Naive B cell (primary cell): ENCODE results near the gene ELF2. TPM values are rescaled to one million over a fixed set of nuclear protein-coding genes. Genes with fewer than 3 reads are reported as not detected.
"Not testable (repeated sequence)": the region's sequence is repeated elsewhere in the genome, so short reads cannot be mapped to it uniquely, and the experiment has no call there.

Experiments
- ATAC-seq, 2 donors: fragments of 150-1000 bp; cut with Tn5 transposase; 2 replicates each; pipeline ENCODE4 v1.10.0; 2021; ENCODE audit warnings: low read depth in 2 of 2, mild to moderate bottlenecking in 2 of 2, moderate library complexity in 2 of 2
- DNase-seq: peaks from one replicate; pipeline ENCODE4 v3.0.0; 2022
- H3K27ac Mint-ChIP-seq, 6 donors: one replicate each; pipeline ENCODE4 v1.8.0; 2020 to 2022; ENCODE audit warnings: mild to moderate bottlenecking in 6 of 6, mixed read lengths in 6 of 6, moderate library complexity in 5 of 6, inconsistent platforms in 2 of 6
- H3K27me3 Mint-ChIP-seq, 3 donors: one replicate each; pipeline ENCODE4 v1.8.0; 2021 to 2022; ENCODE audit warnings: mixed read lengths in 3 of 3, mild to moderate bottlenecking in 1 of 3
- H3K36me3 Mint-ChIP-seq, 2 donors: one replicate each; pipeline ENCODE4 v1.8.0; 2020 to 2022; ENCODE audit warnings: mixed read lengths in 2 of 2, inconsistent platforms in 1 of 2, mild to moderate bottlenecking in 1 of 2
- H3K4me1 Mint-ChIP-seq, 3 donors: one replicate each; pipeline ENCODE4 v1.8.0; 2020 to 2022; ENCODE audit warnings: mixed read lengths in 3 of 3, inconsistent platforms in 1 of 3, mild to moderate bottlenecking in 1 of 3, moderate library complexity in 1 of 3
- H3K4me3 Mint-ChIP-seq, 8 donors: one replicate each; pipeline ENCODE4 v1.8.0; 2020 to 2022; ENCODE audit warnings: mild to moderate bottlenecking in 8 of 8, mixed read lengths in 8 of 8, moderate library complexity in 8 of 8, inconsistent platforms in 2 of 8
- H3K9me3 Mint-ChIP-seq, 7 donors: one replicate each; pipeline ENCODE4 v1.8.0; 2020 to 2022; ENCODE audit warnings: mixed read lengths in 7 of 7, mild to moderate bottlenecking in 5 of 7, inconsistent platforms in 2 of 7, moderate library complexity in 1 of 7
- polyA plus RNA-seq, 6 donors: library from polyadenylated mRNA; unstranded; fragments of 300-500 nt; fragmentation: Illumina TruSeq; gene quantifications; one replicate each; pipeline ENCODE4 v1.2.3, GENCODE V29; 2021; ENCODE audit warnings: low read depth in 6 of 6

ELF2 gene
- polyA plus RNA-seq, 6 donors from 2014 or later, result 40.5 to 56.7 (median 45.9) TPM

DNA sequence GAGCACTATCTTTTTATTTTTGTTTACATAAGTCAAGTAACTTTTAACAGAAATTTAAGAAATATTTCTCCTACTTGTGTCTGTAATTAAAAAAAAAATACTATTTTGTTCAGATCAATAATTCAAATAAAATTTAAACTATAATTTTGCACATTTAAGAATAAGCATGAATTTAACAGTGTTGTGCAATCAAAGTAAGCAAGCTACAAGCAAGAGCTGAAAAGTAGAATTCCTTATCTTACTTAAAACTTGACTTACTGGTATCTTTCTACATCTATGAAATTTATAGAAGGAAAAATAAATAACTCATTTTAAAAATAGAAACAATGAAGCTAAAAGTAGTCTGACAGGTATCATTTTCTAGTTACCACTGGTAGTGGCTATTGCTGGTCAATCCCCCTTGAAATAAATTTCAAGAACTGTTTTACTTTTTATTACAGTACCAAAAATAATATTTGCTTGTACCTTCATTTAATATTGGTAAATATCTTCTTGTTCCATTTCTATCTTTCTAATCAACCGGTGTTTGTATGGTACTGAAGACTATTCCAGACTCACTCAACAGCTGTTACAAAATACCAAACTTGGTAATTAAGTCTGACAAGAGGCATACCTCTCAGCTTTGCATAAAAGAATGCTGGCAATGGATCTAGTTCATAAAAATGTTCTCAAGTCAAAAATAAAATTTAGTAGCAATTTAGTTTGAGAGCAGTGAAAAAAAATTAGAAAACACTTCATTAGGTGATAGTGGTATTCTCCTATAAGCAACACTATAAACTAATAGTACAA is 99.3 kb downstream of the ELF2 start:
- DNase-seq (no peak), ATAC-seq (no peak)
- Mint-ChIP-seq H3K27me3 (no peaks in the 10 kb centered on the region), H3K36me3 (no peaks in the 10 kb centered on the region), H3K4me1 (peaks cover 26 to 66% (median 28%) of the 10 kb centered on the region in 3 donors), H3K4me3 (peak overlapping the region in 1 of 8 donors; percentile 28), H3K9me3 (no peaks in the 10 kb centered on the region), H3K27ac (no peak overlapping the region)

DNA sequence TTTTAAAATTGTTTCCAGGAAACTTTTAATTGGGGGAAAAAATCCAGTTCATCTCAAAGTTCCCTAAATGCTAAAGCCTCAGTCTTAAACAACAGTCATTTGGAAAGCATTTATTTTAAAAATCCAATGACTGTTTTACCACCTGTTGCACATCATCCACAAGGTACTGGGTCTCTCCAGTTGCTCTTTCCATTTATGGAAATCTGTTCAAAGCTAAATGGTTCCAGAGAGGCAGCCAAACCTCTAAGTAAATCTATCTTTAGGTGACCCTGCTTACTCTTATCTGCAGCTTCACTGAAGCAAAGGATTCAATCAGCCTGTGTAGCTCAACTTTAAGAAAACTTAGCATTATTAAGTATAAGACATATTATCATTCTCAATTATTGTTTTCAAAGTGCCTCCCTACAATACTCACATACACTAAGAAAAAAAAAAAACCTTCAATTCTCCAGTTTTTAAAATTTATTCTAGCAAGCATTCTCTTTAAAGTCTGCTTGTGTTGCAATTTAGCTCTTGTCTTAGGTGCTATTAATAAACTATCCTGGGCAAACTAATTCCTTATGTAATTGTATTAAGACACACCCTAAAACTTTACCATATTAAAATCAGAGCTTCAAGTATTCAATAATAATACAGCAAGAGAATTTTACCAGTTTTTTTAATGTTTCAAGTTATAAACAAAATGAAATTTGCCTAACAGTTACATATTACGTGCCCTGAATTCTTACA is 100.8 kb downstream of the ELF2 start:
- no peak overlapping the region for H3K4me3 Mint-ChIP-seq
- peaks cover 17 to 53% (median 21%) of the 10 kb centered on the region in 3 donors for H3K4me1 Mint-ChIP-seq
- no peaks in the 10 kb centered on the region for H3K27me3 Mint-ChIP-seq
- ATAC-seq (no peak), DNase-seq (no peak)
- peaks cover 5 to 8% of the 10 kb centered on the region in 2 donors for H3K36me3 Mint-ChIP-seq
- peak overlapping the region in 1 of 6 donors; percentile 74 for H3K27ac Mint-ChIP-seq
- no peaks in the 10 kb centered on the region for H3K9me3 Mint-ChIP-seq

DNA sequence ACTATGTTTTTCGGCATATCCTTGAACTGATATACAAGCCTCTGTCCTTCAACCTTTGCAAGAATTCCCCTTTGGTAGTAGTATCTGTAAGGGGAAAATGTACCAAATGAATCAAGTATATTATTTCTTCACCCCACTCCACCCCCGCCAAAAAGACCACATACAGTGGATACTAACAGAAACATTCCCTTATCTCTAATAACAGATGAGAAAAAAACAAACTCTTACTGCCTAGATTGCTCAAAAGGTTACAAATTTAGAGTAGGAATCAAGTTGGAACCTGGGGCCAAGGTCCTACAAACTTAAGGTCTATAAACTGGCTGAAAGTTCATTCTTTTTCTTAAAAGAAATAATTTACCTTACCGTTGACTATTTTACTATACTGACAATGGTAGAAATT is 116.4 kb downstream of the ELF2 start:
- ATAC-seq (no peak), DNase-seq (no peak)
- peak overlapping the region in 2 of 6 donors; percentile 25 to 52 for H3K27ac Mint-ChIP-seq
- H3K27me3 Mint-ChIP-seq, result no peaks in the 10 kb centered on the region
- H3K4me3 Mint-ChIP-seq, result no peak overlapping the region
- peaks cover 5% of the 10 kb centered on the region in 3 donors for H3K4me1 Mint-ChIP-seq
- peaks cover 6 to 17% of the 10 kb centered on the region in 2 donors for H3K36me3 Mint-ChIP-seq
- H3K9me3 Mint-ChIP-seq, result no peaks in the 10 kb centered on the region

DNA sequence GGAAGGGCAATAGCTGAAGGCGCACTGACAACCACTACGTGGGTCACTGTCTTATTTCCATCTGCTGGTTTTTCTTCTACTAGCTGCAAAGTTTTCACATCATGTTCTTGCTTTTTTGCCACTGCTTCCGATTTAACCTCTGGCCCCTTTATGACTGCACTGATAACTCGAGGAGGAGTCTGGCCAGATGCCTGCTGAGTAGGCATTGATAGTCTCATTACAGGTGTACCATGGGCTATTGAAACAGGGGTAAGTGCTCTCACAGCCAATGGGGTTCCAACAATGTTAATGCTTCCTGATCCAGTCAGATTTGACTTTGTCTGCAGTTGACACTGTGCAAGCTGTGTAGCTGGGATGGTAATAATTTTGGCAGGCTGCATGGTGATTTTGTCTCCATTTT is 118.0 kb downstream of the ELF2 start:
- H3K9me3 Mint-ChIP-seq, ATAC-seq, H3K4me3 Mint-ChIP-seq, H3K27ac Mint-ChIP-seq, H3K27me3 Mint-ChIP-seq, DNase-seq: not testable (repeated sequence)
- Mint-ChIP-seq H3K36me3 (peaks cover 17 to 23% of the 10 kb centered on the region in 2 donors), H3K4me1 (peaks cover 7 to 18% (median 11%) of the 10 kb centered on the region in 3 donors)

DNA sequence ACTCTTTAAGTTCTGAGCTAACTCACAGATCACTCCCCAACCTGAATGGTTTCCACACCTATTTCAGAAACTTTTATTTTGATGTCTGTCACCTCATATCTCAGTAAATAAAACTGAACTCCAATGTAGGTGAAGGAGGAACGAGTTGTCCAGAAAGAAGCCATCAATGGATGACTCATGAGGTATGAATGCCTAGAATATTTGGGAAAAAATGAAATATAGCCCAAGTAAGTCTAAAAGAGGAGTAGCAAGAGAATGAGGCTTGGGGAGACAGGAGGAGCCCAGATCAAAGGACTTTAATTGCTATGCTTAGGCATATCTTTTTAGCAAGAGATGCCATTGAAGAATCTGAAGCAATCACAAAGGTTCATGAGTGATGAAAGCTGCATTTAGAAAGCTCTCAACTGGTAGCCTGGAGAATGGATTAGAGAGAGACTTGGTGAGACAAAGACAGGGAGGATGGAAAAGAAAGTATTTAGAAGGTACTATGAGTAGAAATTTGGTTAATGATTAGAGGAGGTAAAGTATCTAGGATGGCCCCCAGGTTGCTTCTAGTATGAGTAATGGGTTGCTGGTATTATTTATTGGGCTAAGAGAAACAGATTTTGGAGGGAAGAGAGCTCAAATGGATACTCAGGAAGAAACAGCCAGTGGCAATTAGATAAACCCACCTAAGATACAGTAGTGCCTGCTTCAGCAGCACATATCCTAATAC is 122.1 kb downstream of the ELF2 start:
- H3K27ac Mint-ChIP-seq, result peak overlapping the region in 5 of 6 donors; percentile 39 to 92 (median 52)
- no peak for DNase-seq
- no peaks in the 10 kb centered on the region for H3K27me3 Mint-ChIP-seq
- H3K36me3 Mint-ChIP-seq, result peaks cover 17 to 27% of the 10 kb centered on the region in 2 donors
- H3K4me1 Mint-ChIP-seq, result peaks cover 7 to 18% (median 11%) of the 10 kb centered on the region in 3 donors
- no peaks in the 10 kb centered on the region for H3K9me3 Mint-ChIP-seq
- H3K4me3 Mint-ChIP-seq, result no peak overlapping the region
- no peak for ATAC-seq

DNA sequence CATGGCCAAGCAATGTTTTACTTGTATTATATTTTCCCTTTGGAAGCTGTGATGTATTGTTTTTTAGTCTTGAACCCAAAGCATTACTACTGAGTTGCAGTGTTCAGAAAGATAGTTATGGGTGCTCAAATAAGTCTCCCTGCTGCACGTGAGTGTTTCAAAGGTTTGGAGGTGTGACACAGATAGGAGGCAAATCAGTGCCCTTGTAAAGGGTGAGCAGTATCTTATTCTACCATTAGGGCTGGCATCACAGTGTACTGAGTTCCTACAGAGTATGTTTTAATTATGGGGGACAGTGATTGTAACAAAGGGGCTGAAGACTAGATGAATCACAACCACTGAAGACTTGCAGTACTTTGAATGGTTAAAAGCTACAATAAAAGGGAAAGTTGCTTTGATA is 123.1 kb downstream of the ELF2 start:
- no peak for ATAC-seq
- Mint-ChIP-seq H3K4me1 (peaks cover 7 to 18% (median 13%) of the 10 kb centered on the region in 3 donors), H3K4me3 (no peak overlapping the region), H3K27me3 (no peaks in the 10 kb centered on the region), H3K27ac (peak overlapping the region in 4 of 6 donors; percentile 0 to 90 (median 53)), H3K9me3 (no peaks in the 10 kb centered on the region), H3K36me3 (peaks cover 17 to 24% of the 10 kb centered on the region in 2 donors)
- DNase-seq, result no peak

DNA sequence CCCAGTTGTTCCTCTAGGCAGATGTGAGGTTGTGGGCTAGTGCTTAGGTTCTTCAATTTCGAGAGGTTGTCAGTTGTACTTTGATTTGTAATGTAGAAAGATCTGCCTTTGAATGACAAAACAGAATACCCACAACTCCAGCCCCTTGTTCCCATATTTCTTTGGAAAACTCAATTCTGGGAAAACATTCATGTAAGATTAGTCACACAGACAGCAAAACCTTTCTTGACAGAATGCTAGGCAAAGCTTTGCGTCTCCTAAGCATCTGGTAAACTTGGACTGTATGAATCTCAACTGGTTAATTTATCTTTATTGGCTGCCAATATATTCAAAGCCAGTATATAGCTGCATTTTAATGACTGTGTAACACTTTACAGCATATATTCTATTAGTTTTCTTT is 126.6 kb downstream of the ELF2 start:
- ATAC-seq, result no peak
- peaks cover 10 to 13% of the 10 kb centered on the region in 2 donors for H3K36me3 Mint-ChIP-seq

DNA sequence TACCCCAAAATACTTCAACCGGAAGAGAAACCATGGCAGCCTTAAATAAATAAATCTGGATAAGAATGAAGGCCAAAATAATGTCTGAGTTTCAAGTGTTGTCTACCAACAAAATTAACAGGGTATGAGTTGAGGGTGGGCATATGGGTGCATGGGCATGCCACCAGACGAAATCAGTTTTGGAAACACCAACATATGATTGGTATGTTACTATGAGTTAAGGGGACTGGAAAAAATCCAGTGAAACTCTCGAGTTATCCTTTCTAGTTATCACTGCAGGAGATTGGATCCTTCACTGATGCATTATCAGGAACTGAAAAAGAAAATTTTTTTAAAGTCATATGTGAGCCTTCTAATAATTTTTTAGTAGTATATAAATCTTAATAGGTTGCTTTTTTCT is 129.0 kb downstream of the ELF2 start:
- H3K4me1 Mint-ChIP-seq, result peaks cover 0 to 3% (median 0%) of the 10 kb centered on the region in 3 donors
- H3K36me3 Mint-ChIP-seq, result no peaks in the 10 kb centered on the region
- DNase-seq, result no peak
- peak overlapping the region in 3 of 6 donors; percentile 3 to 76 (median 68) for H3K27ac Mint-ChIP-seq
- H3K27me3 Mint-ChIP-seq, result no peaks in the 10 kb centered on the region
- H3K9me3 Mint-ChIP-seq, result no peaks in the 10 kb centered on the region
- ATAC-seq, result no peak
- no peak overlapping the region for H3K4me3 Mint-ChIP-seq

More for the DNA sequence above, 126.6 kb downstream of the ELF2 start:
- H3K27ac Mint-ChIP-seq, result peak overlapping the region in 1 of 6 donors; percentile 68
- H3K27me3 Mint-ChIP-seq, result no peaks in the 10 kb centered on the region
- H3K4me1 Mint-ChIP-seq, result peaks cover 2 to 12% (median 8%) of the 10 kb centered on the region in 3 donors
- H3K9me3 Mint-ChIP-seq, result no peaks in the 10 kb centered on the region
- H3K4me3 Mint-ChIP-seq, result no peak overlapping the region
- no peak for DNase-seq

DNA sequence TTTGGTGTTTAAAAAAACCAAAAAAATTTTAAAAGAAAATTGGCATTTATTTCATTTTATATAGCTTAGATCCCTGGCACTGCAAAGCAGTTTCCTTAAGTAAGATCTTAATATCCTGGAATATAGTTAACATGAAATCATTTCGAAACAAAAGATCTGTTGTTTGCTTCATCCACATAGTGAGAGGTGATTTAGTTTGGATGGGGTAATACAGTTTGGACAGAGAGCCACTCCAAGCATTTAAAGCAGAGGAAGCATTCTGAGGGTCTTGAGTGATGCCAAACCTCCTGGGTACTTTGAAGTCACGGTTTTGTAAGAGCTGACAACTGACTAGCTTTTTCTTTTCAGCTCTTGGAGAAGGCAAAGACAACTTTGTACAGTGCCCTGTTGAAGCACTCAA is 132.7 kb downstream of the ELF2 start:
- H3K9me3 Mint-ChIP-seq, result no peaks in the 10 kb centered on the region
- DNase-seq (no peak), ATAC-seq (no peak)
- H3K4me1 Mint-ChIP-seq, result peaks cover 0 to 3% (median 0%) of the 10 kb centered on the region in 3 donors
- peak overlapping the region in 1 of 6 donors; percentile 39 for H3K27ac Mint-ChIP-seq
- H3K27me3 Mint-ChIP-seq, result no peaks in the 10 kb centered on the region
- no peaks in the 10 kb centered on the region for H3K36me3 Mint-ChIP-seq
- no peak overlapping the region for H3K4me3 Mint-ChIP-seq

DNA sequence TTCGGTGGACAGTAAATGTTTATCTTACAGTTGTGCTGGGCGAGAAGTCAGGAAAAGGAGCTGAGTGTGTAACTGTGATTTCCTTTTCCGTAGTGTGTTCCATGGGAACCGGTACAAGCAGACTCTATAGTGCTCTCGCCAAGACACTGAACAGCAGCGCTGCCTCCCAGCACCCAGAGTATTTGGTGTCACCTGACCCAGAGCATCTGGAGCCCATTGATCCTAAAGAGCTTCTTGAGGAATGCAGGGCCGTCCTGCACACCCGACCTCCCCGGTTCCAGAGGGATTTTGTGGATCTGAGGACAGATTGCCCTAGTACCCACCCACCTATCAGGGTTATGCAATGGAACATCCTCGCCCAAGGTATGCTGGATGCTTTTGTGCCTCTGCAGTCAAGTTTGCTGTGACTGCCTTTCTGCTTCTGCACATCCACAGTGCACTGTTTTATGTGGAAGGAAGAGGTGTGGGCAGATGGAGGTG is 134.0 kb downstream of the ELF2 start:
- peak overlapping the region in 2 of 6 donors; percentile 15 to 78 for H3K27ac Mint-ChIP-seq
- no peaks in the 10 kb centered on the region for H3K4me1 Mint-ChIP-seq
- H3K4me3 Mint-ChIP-seq, result no peak overlapping the region
- no peak for DNase-seq
- no peaks in the 10 kb centered on the region for H3K9me3 Mint-ChIP-seq
- ATAC-seq, result no peak
- no peaks in the 10 kb centered on the region for H3K27me3 Mint-ChIP-seq
- no peaks in the 10 kb centered on the region for H3K36me3 Mint-ChIP-seq

DNA sequence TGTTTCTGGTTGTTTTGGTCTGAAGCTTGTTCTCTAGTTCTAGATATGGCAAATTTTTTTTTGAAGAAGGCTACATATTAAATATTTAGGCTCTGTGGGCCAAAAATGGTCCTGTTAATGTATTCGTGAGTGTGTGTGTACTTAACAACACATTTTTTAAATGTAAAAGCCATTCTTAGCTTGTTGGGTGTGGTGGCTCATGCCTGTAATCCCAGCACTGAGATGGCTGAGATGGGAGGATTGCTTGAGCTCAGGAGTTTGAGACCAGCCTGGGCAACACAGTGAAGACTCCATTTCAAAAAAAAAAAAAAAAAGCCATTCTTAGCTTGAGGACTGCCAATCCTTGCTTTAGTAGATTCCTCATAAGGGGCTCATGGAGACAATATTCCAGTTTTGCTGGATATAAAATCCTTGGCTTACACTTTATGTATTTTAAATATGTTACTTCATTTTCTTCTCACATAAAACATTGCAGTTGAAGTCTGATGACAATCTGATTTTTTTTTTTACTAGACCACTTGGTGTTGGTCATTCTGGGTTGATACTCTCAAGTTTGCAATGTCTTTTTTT is 138.1 kb downstream of the ELF2 start:
- Mint-ChIP-seq H3K4me1 (peaks cover 20 to 32% (median 28%) of the 10 kb centered on the region in 3 donors), H3K36me3 (no peaks in the 10 kb centered on the region), H3K4me3 (peak overlapping the region in 1 of 8 donors; percentile 43), H3K27me3 (no peaks in the 10 kb centered on the region), H3K27ac (peak overlapping the region in 3 of 6 donors; percentile 12 to 45 (median 12)), H3K9me3 (no peaks in the 10 kb centered on the region)
- ATAC-seq (no peak), DNase-seq (no peak)

DNA sequence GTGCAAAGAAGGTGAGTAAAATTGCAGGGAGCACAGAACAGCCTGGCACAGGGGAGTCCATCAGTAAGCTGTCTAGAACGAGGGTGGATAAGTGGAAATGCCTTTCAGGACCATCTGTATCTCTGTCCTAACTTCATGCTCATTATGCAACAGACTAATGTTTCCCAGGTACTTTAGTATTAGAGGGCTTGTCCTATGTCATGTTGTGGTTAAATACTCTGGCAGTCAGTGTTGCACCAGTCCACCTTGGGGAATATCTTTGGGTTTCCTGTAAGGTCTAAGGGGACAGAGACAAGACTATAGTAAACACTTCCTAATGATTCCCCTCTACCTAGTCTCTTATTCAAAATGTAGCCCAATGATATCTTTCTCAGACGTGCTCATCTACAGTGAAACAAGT is 140.1 kb downstream of the ELF2 start:
- DNase-seq (no peak), ATAC-seq (no peak)
- Mint-ChIP-seq H3K27me3 (no peaks in the 10 kb centered on the region), H3K4me3 (no peak overlapping the region), H3K36me3 (no peaks in the 10 kb centered on the region), H3K9me3 (no peaks in the 10 kb centered on the region), H3K27ac (peak overlapping the region in 3 of 6 donors; percentile 31 to 72 (median 32)), H3K4me1 (peaks cover 31 to 41% (median 33%) of the 10 kb centered on the region in 3 donors)

DNA sequence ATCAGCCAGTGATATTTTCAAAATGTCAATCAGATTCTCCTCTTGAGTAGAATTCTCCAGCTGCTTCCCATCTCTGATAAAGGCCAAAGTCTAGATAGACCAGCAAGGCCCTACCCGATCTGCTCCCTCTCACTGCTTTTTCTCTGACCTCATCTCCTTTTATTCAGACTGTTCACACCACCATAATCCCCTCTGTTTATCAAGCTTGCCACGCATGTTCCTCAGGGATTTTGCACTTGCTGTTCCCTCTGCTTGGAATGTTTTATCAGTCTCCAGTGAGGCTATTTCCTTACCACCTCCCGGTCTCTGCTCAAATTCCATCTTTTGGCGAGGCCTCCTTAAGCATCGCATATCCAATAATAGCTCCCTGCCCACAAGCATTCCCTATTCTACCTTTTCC is 141.4 kb downstream of the ELF2 start:
- DNase-seq (no peak), ATAC-seq (no peak)
- Mint-ChIP-seq H3K27me3 (no peaks in the 10 kb centered on the region), H3K27ac (peak overlapping the region in 4 of 6 donors; percentile 20 to 26 (median 22)), H3K9me3 (no peaks in the 10 kb centered on the region), H3K4me3 (no peak overlapping the region), H3K4me1 (peaks cover 35 to 50% (median 42%) of the 10 kb centered on the region in 3 donors), H3K36me3 (no peaks in the 10 kb centered on the region)
